ENCODE data around the gene IFNAR1. TPM values are rescaled to one million over a fixed set of nuclear protein-coding genes. Genes with fewer than 3 reads are reported as not detected.

Gene IFNAR1
- total and polyA plus RNA-seq, 9 of the 15 experiments (the other 6 are each of a cell fraction or from before 2014, with no cell fraction given): 8.6 to 31.8 (median 14.8) TPM

- no peak for TF ChIP-seq ZHX1 (conservative IDR thresholded peaks at IDR 0.05; ENCODE audit: low read length)
- no peak for TF ChIP-seq U2AF1 (optimal IDR thresholded peaks at IDR 0.05; ENCODE audit: low read depth, low read length)
- TF ChIP-seq ZNF274 (IDR thresholded peaks at IDR 0.05; ENCODE audit: borderline replicate concordance, low read depth, low read length): no peak
- TF ChIP-seq SREBF1 (IDR thresholded peaks at IDR 0.05; ENCODE audit: borderline replicate concordance, low read depth, low read length): no peak
- no peak for TF ChIP-seq TRIM24 (IDR thresholded peaks at IDR 0.05)
- TF ChIP-seq ADNP (tag; IDR thresholded peaks at IDR 0.05): no peak
- TF ChIP-seq HIVEP1 (CRISPR knock-in tag; IDR thresholded peaks at IDR 0.05): no peak
- TF ChIP-seq RB1 (IDR thresholded peaks at IDR 0.05; ENCODE audit: low read depth): no peak
- TF ChIP-seq PHF20 (IDR thresholded peaks at IDR 0.05; ENCODE audit: partially characterized antibody): peak; percentile 39
- TF ChIP-seq MCM2 (IDR thresholded peaks at IDR 0.05; ENCODE audit: low read depth): no peak
- no peak for TF ChIP-seq STAT5B (CRISPR knock-in tag; IDR thresholded peaks at IDR 0.05)
- peak; percentile 62; the same call in 1 of the 2 replicates for TF ChIP-seq EP400 (IDR thresholded peaks at IDR 0.05)
- TF ChIP-seq FOS (IDR thresholded peaks at IDR 0.05; ENCODE audit: extremely low read depth, insufficient read length): peak; percentile 30
- TF ChIP-seq ZNF77 (CRISPR knock-in tag; IDR thresholded peaks at IDR 0.05): no peak
- TF ChIP-seq BDP1 (IDR thresholded peaks at IDR 0.05; ENCODE audit: insufficient read depth, insufficient read length): no peak
- no peak for TF ChIP-seq ZNF551 (CRISPR knock-in tag; IDR thresholded peaks at IDR 0.05)
- 0 out of 2 replicates have a peak, but pooled peaks have one; percentile 7 for TF ChIP-seq ZBTB7A (IDR thresholded peaks at IDR 0.05; ENCODE audit: borderline replicate concordance, control insufficient read depth, low read depth, low read length)
- TF ChIP-seq BCL6 (CRISPR knock-in tag; IDR thresholded peaks at IDR 0.05): 0 out of 2 replicates have a peak, but pooled peaks have one; percentile 9
- peak; percentile 52; the same call in 1 of the 2 replicates for TF ChIP-seq BACH1 (tag; IDR thresholded peaks at IDR 0.05)
- no peak for TF ChIP-seq DDX20 (tag; IDR thresholded peaks at IDR 0.05; ENCODE audit: low read depth)
- peak; percentile 30; the same call in 1 of the 2 replicates for TF ChIP-seq GABPB1 (CRISPR knock-in tag; IDR thresholded peaks at IDR 0.05)
- peak; percentile 77 for TF ChIP-seq NFE2 (IDR thresholded peaks at IDR 0.05; ENCODE audit: low read depth)
- TF ChIP-seq NCOR1 (IDR thresholded peaks at IDR 0.05): no peak
- no peak for TF ChIP-seq NR2C1 (IDR thresholded peaks at IDR 0.05)
- TF ChIP-seq NR2C1 (tag; IDR thresholded peaks at IDR 0.05): no peak
- TF ChIP-seq FOXP4 (CRISPR knock-in tag; IDR thresholded peaks at IDR 0.05; ENCODE audit: borderline replicate concordance): peak; percentile 45; the same call in 1 of the 2 replicates
- TF ChIP-seq XRCC4 (IDR thresholded peaks at IDR 0.05; ENCODE audit: extremely low read depth, insufficient read depth, insufficient read length): no peak
- no peak for TF ChIP-seq ZNF507 (tag; conservative IDR thresholded peaks at IDR 0.05)
Observed at GRCh38 chr21:33383056-33383888, 58.5 kb downstream of the IFNAR1 start (continued).
